Body of pancreas (tissue), 4 donors: ENCODE data around the gene ARF1. TPM values are rescaled to one million over a fixed set of nuclear protein-coding genes. Genes with fewer than 3 reads are reported as not detected.
A peak's percentile ranks its signal among the peaks of the same experiment; 100 is the strongest.

Source experiments
- ATAC-seq: fragments of 150-250 bp; one replicate; pipeline ENCODE4 v1.9.1; 2016
- DNase-seq, 4 donors: peaks; one replicate each; pipeline ENCODE4 v3.0.0-alpha.2; 2019
- H3K27ac ChIP-seq, 4 donors: fragments of 200-600 bp; sonication (generic); 1 replicate in 3 of 4; 2 replicates in 1 of 4; pipeline versions ENCODE4 v1.5.1 to v1.6.1; 2016 to 2019; ENCODE audit warnings: mild to moderate bottlenecking in 1 of 4, mixed read lengths in 1 of 4, moderate library complexity in 1 of 4
- H3K27me3 ChIP-seq, 2 donors: fragments of 200-600 bp; sonication (generic); one replicate each; pipeline ENCODE4 v1.6.0; 2016; ENCODE audit warnings: mild to moderate bottlenecking in 1 of 2
- H3K36me3 ChIP-seq, 2 donors: fragments of 200-600 bp; sonication (generic); replicated peaks in 1 of 2; 2 replicates each; pipeline ENCODE4 v1.5.1; 2016; ENCODE audit warnings: low read depth in 2 of 2; ENCODE audit not compliant: insufficient read depth in 1 of 2
- H3K4me1 ChIP-seq: fragments of 200-600 bp; sonication (generic); one replicate; pipeline ENCODE4 v1.6.0; 2016
- H3K4me3 ChIP-seq, 2 donors: fragments of 200-600 bp; sonication (generic); 1 replicate in 1 of 2; 2 replicates in 1 of 2; pipeline ENCODE4 v1.5.1; 2016 to 2019
- H3K9me3 ChIP-seq, 3 donors: fragments of 200-600 bp; sonication (generic); 1 replicate in 2 of 3; 2 replicates in 1 of 3; pipeline ENCODE4 v1.5.1; 2016
- POLR2A ChIP-seq, 3 donors: fragments of 450-650 bp; IDR thresholded peaks; one replicate each; pipeline ENCODE4 v1.6.1; 2016; ENCODE audit warnings: antibody characterized with exemption in 3 of 3, mild to moderate bottlenecking in 2 of 3
- WGBS, 2 donors: methylation state at CpG; one replicate each; pipeline ENCODE4 v1.1.5; 2017; 5-methylcytosine and 5-hydroxymethylcytosine counted together
- intact Hi-C: fragments of 100-400 bp; cut with DNase I; formaldehyde crosslinking; loops from one replicate; pipeline ENCODE4 v1.15.1; 2023
- total RNA-seq, 2 donors: library from RNA; depleted of rRNA; stranded (reverse); fragments of >200 nt; gene quantifications; one replicate each; pipeline ENCODE4 v1.1.0, GENCODE V29; 2016
- TF ChIP-seq, protein P1 (sequence below), 7 experiments: fragments of 450-650 bp in 4 of 7; fragments of 200-600 bp in 3 of 7; sonication (generic) in 3 of 7; IDR thresholded peaks; one replicate each; pipeline ENCODE4 v1.5.1; 2016 to 2019; ENCODE audit warnings: antibody characterized with exemption in 7 of 7

The ARF1 gene
- total RNA-seq, 2 donors from 2014 or later: 158 to 203 TPM

DNA sequence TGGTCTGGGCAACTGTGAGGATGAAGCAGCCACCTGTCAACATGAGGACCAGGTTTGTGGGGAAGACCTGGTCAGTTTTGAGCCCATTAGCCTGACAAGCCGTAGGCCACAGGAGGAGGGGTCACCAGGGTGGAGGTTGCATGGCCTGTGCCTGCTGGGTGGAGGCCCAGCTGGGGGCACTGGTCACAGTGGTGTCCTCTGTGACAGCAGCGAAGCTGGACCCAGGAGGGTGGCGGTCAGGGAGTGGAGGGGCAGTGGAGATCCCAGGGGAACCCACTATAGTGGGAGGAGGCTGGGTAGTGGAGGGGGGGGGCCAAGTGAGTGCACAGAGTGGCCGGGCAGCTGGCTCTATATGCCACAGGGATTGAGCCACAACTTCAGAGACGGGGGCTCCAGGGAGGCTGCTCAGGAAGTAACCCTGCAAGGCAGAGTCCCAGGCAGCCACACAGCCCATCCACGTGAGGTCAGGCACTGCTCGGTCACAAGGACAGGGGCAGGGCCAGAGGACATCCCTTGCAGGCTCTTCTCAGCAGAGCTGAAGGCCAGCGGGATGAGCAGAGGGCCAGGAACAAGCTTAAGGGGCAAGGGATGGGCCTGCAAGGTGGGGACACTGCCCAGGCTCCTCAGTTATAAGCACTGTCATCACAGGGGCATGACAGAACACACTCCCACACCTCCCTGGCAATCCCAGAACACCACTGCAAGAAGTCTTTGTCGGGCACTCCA lies 22.9 kb downstream of the ARF1 start:
- TF ChIP-seq, protein P1, sequence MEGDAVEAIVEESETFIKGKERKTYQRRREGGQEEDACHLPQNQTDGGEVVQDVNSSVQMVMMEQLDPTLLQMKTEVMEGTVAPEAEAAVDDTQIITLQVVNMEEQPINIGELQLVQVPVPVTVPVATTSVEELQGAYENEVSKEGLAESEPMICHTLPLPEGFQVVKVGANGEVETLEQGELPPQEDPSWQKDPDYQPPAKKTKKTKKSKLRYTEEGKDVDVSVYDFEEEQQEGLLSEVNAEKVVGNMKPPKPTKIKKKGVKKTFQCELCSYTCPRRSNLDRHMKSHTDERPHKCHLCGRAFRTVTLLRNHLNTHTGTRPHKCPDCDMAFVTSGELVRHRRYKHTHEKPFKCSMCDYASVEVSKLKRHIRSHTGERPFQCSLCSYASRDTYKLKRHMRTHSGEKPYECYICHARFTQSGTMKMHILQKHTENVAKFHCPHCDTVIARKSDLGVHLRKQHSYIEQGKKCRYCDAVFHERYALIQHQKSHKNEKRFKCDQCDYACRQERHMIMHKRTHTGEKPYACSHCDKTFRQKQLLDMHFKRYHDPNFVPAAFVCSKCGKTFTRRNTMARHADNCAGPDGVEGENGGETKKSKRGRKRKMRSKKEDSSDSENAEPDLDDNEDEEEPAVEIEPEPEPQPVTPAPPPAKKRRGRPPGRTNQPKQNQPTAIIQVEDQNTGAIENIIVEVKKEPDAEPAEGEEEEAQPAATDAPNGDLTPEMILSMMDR (IDR thresholded peaks at IDR 0.05): no peak
- no peak for TF ChIP-seq POLR2A (IDR thresholded peaks at IDR 0.05)

DNA sequence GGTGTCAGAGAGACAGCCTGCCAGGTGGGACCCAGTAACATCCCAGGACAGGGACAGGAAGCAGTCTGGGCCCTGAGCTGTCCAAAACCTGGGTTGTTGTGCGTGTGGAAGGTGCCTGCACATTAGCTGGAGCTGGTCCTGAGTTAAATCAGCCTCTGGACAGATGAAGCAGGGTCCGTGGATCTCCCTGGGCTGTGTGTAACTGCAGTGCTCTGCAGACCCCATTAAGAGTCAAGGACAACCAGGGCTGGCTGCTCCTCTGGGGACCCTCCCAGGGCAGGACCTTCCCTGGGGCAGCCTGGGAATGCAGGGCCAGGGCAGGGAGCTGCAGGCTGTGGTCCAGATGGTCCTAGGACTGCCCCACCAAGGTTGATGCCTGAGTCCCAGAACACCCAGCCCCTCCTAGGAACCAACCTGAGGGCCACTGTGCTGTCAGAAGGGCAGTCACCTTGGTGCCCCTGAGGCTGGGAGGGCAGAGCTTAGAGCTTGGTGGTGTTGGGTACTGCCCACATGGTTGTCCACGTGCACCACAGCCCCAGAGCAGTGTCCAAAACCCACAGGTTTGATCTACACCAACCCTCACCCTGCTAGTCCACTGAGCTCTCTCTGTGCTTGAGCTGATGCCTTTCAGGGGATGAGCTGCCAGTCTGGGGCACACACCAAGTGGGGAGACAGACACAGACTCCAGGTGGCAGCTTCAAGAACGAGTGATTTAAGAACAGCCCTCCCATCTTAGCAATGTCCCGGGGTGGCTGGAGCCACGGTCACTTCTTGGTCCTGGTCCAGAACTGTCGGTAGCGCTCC lies 23.7 kb downstream of the ARF1 start:
- no peak overlapping the region for H3K27ac ChIP-seq
- ATAC-seq (no peak), DNase-seq (no peak)
- H3K27me3 ChIP-seq: no peaks in the 10 kb centered on the region
- peaks cover 0 to 4% of the 10 kb centered on the region in 2 donors for H3K36me3 ChIP-seq
- no peak overlapping the region for H3K4me3 ChIP-seq
- intact Hi-C loops: no loop called here
- no peaks in the 10 kb centered on the region for H3K9me3 ChIP-seq
- WGBS, 2 donors: 51 to 71% methylated on average over 2 to 7 of the region's 8 CpGs
- TF ChIP-seq, protein P1 (IDR thresholded peaks at IDR 0.05): no peak
- no peak for TF ChIP-seq POLR2A (IDR thresholded peaks at IDR 0.05)
- peaks cover 56% of the 10 kb centered on the region for H3K4me1 ChIP-seq

More for the DNA sequence above, 22.9 kb downstream of the ARF1 start:
- 74 to 80% methylated on average over 5 to 9 of the region's 9 CpGs for WGBS, 2 donors
- Histone ChIP-seq H3K36me3 (peaks cover 0 to 4% of the 10 kb centered on the region in 2 donors), H3K4me3 (no peak overlapping the region), H3K4me1 (peaks cover 60% of the 10 kb centered on the region), H3K27me3 (no peaks in the 10 kb centered on the region), H3K9me3 (no peaks in the 10 kb centered on the region), H3K27ac (no peak overlapping the region)
- DNase-seq: peak in 1 of 4 donors; percentile 20
- intact Hi-C loops: no loop called here
- no peak for ATAC-seq

DNA sequence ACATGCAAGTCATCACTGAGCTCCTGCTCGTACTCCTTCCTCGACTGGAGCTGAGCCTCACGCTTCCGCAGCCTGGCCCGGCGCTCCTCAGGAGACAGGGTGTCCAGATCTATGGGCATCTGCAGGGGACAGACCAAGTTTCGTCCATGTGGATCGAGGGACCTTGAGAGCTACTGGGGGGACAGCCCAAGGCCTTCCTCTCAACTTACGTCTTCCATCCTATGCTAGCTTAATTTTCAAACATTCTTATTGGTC lies 24.2 kb downstream of the ARF1 start:
- no peaks in the 10 kb centered on the region for H3K9me3 ChIP-seq
- intact Hi-C loops: no loop called here
- ATAC-seq (no peak), DNase-seq (no peak)
- H3K27me3 ChIP-seq: no peaks in the 10 kb centered on the region
- TF ChIP-seq, protein P1 (IDR thresholded peaks at IDR 0.05): no peak
- no peak for TF ChIP-seq POLR2A (IDR thresholded peaks at IDR 0.05)
- H3K27ac ChIP-seq: no peak overlapping the region
- H3K4me1 ChIP-seq: peaks cover 50% of the 10 kb centered on the region
- peaks cover 0 to 4% of the 10 kb centered on the region in 2 donors for H3K36me3 ChIP-seq
- H3K4me3 ChIP-seq: no peak overlapping the region
- 88 to 91% methylated on average over 9 of the region's 9 CpGs for WGBS, 2 donors

DNA sequence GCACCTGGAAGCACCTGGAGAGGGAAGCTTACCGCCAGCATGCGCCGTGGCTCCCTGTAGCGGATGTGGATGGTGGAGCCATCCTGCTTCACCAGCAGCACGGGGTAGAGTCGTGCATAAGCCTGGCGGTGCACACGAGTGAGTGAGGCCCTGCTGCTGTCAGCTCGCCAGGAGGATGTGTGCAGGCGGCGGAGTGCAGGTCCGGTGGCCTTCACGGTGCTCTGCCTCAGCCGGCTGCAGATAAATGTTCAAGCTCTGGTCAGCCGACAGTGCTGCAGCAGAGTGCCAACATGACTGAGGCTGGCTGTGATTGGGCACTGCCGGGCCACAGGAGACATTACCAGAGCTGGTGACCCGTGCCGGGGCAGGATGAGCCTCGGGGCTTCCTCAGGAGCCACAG lies 25.1 kb downstream of the ARF1 start:
- Histone ChIP-seq H3K4me3 (no peak overlapping the region), H3K27me3 (no peaks in the 10 kb centered on the region), H3K36me3 (peaks cover 0 to 4% of the 10 kb centered on the region in 2 donors), H3K27ac (no peak overlapping the region), H3K4me1 (peaks cover 43% of the 10 kb centered on the region), H3K9me3 (no peaks in the 10 kb centered on the region)
- WGBS, 2 donors: 73 to 80% methylated on average over 2 to 16 of the region's 19 CpGs
- DNase-seq (peak in 1 of 4 donors; percentile 17), ATAC-seq (no peak)
- intact Hi-C loops: no loop called here
- TF ChIP-seq, protein P1 (IDR thresholded peaks at IDR 0.05): no peak
- TF ChIP-seq POLR2A (IDR thresholded peaks at IDR 0.05): no peak
